ENCODE data around the gene ACSF3.

Gene ACSF3

GRCh38 chr16:89201439-89202377 lies 108.1 kb downstream of the ACSF3 start:
- in situ Hi-C loops (cut with MboI; ENCODE audit: low pct_unique_long_range_greater_than_20kb, low sequenced_read_pairs): no loop called here
- DNase-seq: peak; percentile 28

- in situ Hi-C loops (cut with MboI; ENCODE audit: low pct_unique_long_range_greater_than_20kb, low sequenced_read_pairs): no loop called here
- no peak for DNase-seq
These were observed 109.0 kb downstream of the ACSF3 start for GRCh38 chr16:89202422-89203215.
